Activated CD8-positive, alpha-beta memory T cell treated with anti-CD3 and anti-CD28 coated beads for 4 hours (primary cell): ENCODE measurements around the gene LILRA6.
"Not testable (repeated sequence)": the region's sequence is repeated elsewhere in the genome, so short reads cannot be mapped to it uniquely, and the experiment has no call there.

Experiments
- DNase-seq, 2 donors: peaks; one replicate each; pipeline ENCODE4 v3.0.0-alpha.2; 2020; ENCODE audit warnings: low read depth in 2 of 2

Gene LILRA6

GRCh38 chr19:54207983-54208783 lies 34.4 kb downstream of the LILRA6 start:
- DNase-seq: no peak

GRCh38 chr19:54207676-54207982 lies 35.0 kb downstream of the LILRA6 start:
- no peak for DNase-seq

- not testable (repeated sequence) for DNase-seq
Measured at GRCh38 chr19:54207193-54207592, 35.4 kb downstream of the LILRA6 start.

GRCh38 chr19:54206831-54207177 lies 35.8 kb downstream of the LILRA6 start:
- DNase-seq: no peak

GRCh38 chr19:54206030-54206830 lies 36.4 kb downstream of the LILRA6 start:
- no peak for DNase-seq

GRCh38 chr19:54204767-54205468 lies 37.7 kb downstream of the LILRA6 start:
- DNase-seq: no peak

GRCh38 chr19:54203151-54203611 lies 39.4 kb downstream of the LILRA6 start:
- DNase-seq: no peak

GRCh38 chr19:54201980-54202379 lies 40.6 kb downstream of the LILRA6 start:
- DNase-seq: no peak

GRCh38 chr19:54201172-54201701 lies 41.4 kb downstream of the LILRA6 start:
- DNase-seq: no peak

GRCh38 chr19:54199401-54199800 lies 43.2 kb downstream of the LILRA6 start:
- DNase-seq: no peak

- DNase-seq: no peak
Measured at GRCh38 chr19:54197121-54197520, 45.5 kb downstream of the LILRA6 start.

- DNase-seq: no peak
Measured at GRCh38 chr19:54196536-54196935, 46.1 kb downstream of the LILRA6 start.

GRCh38 chr19:54194463-54194862 lies 48.1 kb downstream of the LILRA6 start:
- not testable (repeated sequence) for DNase-seq

- DNase-seq: no peak
Measured at GRCh38 chr19:54193011-54193410, 49.6 kb downstream of the LILRA6 start.

GRCh38 chr19:54191811-54192453 lies 50.7 kb downstream of the LILRA6 start:
- no peak for DNase-seq

- DNase-seq: peak; percentile 68 to 74
Measured at GRCh38 chr19:54191011-54191810, 51.4 kb downstream of the LILRA6 start, which contains the start of gene TSEN34. TSS of gene TSEN34 (plus strand) at chr19:54191308. CDS start at chr19:54191365, 57 bp downstream.

GRCh38 chr19:54190503-54191010 lies 52.0 kb downstream of the LILRA6 start:
- peak; percentile 100 for DNase-seq

- DNase-seq: peak; percentile 100
Measured at GRCh38 chr19:54189735-54190502, 52.7 kb downstream of the LILRA6 start.

GRCh38 chr19:54189145-54189734 lies 53.4 kb downstream of the LILRA6 start, which contains the start of gene MBOAT7:
TSS of gene MBOAT7 (minus strand) at chr19:54189580. CDS start at chr19:54188508, 1,072 bp downstream.
- no peak for DNase-seq
